IPS DF 6.9 (cell line): ENCODE data around the gene POLR1A.

Experiments
- DNase-seq: peaks from one replicate; pipeline ENCODE4 v3.0.0-alpha.2; 2013; ENCODE audit warnings: low read depth, low spot score
- H3K27ac ChIP-seq: one replicate; pipeline ENCODE4 v1.5.1; 2013; ENCODE audit warnings: low read length, control low read depth
- H3K27me3 ChIP-seq: 2 replicates; pipeline ENCODE4 v1.6.1; 2013; ENCODE audit warnings: mild to moderate bottlenecking, low read length; ENCODE audit not compliant: control insufficient read depth, insufficient read depth
- H3K36me3 ChIP-seq: 2 replicates; pipeline ENCODE4 v1.6.1; 2013; ENCODE audit warnings: low read length; ENCODE audit not compliant: control insufficient read depth, insufficient read depth
- H3K4me1 ChIP-seq: 2 replicates; pipeline ENCODE4 v1.6.1; 2013; ENCODE audit warnings: low read length; ENCODE audit not compliant: control insufficient read depth, insufficient read depth
- H3K4me3 ChIP-seq: 2 replicates; pipeline ENCODE4 v1.5.1; 2013; ENCODE audit warnings: mild to moderate bottlenecking, low read length
- H3K9me3 ChIP-seq: 2 replicates; pipeline ENCODE4 v1.6.1; 2013; ENCODE audit warnings: low read length, inconsistent platforms; ENCODE audit not compliant: control insufficient read depth, insufficient read depth
- WGBS: extraction: QIAGEN DNeasy Blood & Tissue Kit; methylation state at CpG from one replicate; pipeline ENCODE4 v1.1.7; 2013; ENCODE audit warnings: mixed read lengths, missing lambda C conversion rate; ENCODE audit not compliant: insufficient read length, insufficient coverage; 5-methylcytosine and 5-hydroxymethylcytosine counted together

POLR1A gene

DNA sequence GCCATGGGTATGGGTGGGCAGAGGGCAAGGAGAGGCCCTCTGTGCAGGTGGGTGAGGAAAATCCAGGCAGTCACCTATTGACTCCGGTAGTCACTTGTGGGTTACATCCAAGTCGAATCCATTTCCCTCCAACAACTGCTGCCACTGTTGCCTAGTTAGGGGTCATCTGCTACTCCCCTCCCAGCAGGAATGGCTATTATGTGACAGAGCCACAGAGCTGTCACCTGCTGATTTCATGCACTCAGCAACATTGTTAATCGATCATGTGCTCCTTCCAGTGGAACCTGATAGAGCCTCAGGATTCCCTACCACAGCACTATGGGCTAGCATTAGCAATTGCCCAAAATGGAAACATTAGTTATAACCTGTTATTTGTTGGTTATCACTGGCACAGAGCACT, 31.4 kb downstream of the POLR1A start:
- no peaks in the 10 kb centered on the region for H3K27me3 ChIP-seq
- H3K27ac ChIP-seq: no peak overlapping the region
- no peaks in the 10 kb centered on the region for H3K9me3 ChIP-seq
- H3K36me3 ChIP-seq: peaks cover 47% of the 10 kb centered on the region
- WGBS: no CpG with 5 or more reads among the region's 3 CpGs
- DNase-seq: no peak
- H3K4me3 ChIP-seq: no peak overlapping the region
- no peaks in the 10 kb centered on the region for H3K4me1 ChIP-seq

DNA sequence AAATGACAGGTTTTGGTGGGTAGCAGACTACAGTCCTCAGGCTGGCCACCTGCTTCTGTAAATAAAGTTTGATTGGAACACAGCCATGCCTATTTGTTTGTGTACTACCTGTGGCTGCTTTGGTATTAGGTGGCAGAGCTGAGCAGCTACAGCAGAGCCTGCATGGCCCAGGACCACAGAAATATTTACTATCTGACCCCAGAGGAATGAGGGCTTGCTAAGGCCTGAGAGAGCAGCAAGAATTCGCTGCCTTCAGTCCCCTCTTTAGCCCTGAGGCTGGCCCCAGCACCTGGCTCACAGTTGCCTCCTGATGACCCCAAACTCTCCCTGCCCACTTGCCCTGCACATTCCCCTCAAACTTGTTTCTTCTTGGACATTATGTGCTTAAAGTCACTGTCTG, 32.5 kb downstream of the POLR1A start:
- no peak overlapping the region for H3K27ac ChIP-seq
- no CpG with 5 or more reads among the region's 1 CpG for WGBS
- no peak for DNase-seq
- no peaks in the 10 kb centered on the region for H3K9me3 ChIP-seq
- no peak overlapping the region for H3K4me3 ChIP-seq
- H3K27me3 ChIP-seq: no peaks in the 10 kb centered on the region
- peaks cover 43% of the 10 kb centered on the region for H3K36me3 ChIP-seq
- no peaks in the 10 kb centered on the region for H3K4me1 ChIP-seq

DNA sequence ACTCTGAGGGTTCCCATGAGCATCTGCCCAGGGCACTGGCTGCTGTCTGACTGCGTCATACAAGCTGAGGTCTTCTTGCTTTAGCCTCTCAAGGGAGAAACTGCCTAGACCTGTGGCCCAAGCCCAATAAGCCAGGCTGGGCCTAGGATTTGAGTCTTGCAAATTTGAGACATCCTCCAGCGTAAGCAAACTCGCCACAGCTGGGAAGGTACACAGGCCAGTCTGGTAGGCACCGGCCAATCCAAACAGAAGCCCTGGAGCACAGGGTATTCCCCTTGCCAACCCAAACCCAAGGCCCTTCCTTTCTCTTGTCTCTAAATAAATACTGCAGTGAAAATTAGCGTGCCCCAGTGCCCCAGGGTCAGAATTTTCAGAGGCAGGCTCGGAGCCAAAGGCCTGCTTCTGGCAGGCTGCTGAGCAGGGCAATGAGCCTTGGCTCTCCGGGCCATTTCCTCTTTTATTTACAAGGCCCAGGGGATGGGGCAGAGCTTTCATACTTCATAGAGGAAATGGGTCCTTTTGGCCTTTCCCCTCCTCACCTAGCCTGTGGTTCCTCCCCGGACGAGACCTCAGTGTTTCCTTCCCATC, 33.3 kb downstream of the POLR1A start:
- Histone ChIP-seq H3K9me3 (no peaks in the 10 kb centered on the region), H3K27me3 (no peaks in the 10 kb centered on the region), H3K27ac (no peak overlapping the region), H3K36me3 (peaks cover 39% of the 10 kb centered on the region), H3K4me1 (no peaks in the 10 kb centered on the region), H3K4me3 (no peak overlapping the region)
- WGBS: no CpG with 5 or more reads among the region's 9 CpGs
- no peak for DNase-seq

DNA sequence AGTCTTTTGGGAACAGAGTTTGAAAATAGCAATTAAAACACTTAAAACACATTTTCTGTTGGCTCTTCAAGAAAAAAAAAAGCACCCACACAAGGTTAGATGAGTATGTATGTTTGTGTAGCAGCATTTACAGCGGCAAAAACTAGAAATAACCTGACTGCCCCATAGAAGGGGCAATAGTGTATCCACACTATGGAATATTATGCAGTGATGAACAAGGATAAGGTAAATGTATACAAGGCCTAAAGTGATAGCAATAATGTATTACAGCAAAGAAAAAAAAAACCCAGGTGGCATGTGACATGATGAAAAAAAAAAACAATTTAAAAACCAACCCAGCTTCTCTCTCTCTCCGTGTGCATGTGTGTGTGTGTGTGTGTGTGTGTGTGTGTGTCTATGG, 34.8 kb downstream of the POLR1A start:
- DNase-seq: no peak
- WGBS: no CpG with 5 or more reads among the region's 2 CpGs

DNA sequence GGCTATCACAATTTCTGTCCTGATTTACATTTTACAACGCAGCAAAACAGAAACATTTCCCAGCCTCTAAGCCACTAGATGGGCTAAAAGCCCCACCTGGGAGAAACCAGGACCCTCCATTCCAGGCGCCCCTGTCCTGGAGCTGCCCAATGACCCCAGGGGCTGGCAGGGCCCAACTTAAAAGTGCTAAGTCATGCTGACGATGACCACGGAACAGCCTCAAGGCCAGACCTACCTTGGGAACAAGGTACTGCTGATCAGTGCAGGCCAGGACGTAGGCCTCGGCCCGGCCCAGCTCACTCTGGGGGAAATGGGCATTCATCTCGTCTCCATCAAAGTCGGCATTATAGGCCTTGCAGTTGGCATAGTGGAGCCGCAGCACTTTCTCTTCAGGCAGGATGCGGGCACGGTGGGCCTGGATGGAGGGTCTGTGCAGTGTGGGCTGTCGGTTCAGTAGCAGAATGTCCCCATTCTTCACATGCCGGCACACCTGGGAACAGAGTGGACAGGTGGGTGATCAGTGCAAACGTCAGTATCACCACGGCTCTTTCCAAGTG, 35.8 kb downstream of the POLR1A start:
- Histone ChIP-seq H3K4me1 (no peaks in the 10 kb centered on the region), H3K27me3 (no peaks in the 10 kb centered on the region), H3K27ac (no peak overlapping the region), H3K36me3 (peaks cover 32% of the 10 kb centered on the region), H3K4me3 (no peak overlapping the region), H3K9me3 (no peaks in the 10 kb centered on the region)
- no CpG with 5 or more reads among the region's 16 CpGs for WGBS
- DNase-seq: no peak

More for the DNA sequence above, 34.8 kb downstream of the POLR1A start:
- H3K27me3 ChIP-seq: no peaks in the 10 kb centered on the region
- H3K27ac ChIP-seq: no peak overlapping the region
- no peaks in the 10 kb centered on the region for H3K4me1 ChIP-seq
- peaks cover 31% of the 10 kb centered on the region for H3K36me3 ChIP-seq
- H3K9me3 ChIP-seq: no peaks in the 10 kb centered on the region
- no peak overlapping the region for H3K4me3 ChIP-seq

DNA sequence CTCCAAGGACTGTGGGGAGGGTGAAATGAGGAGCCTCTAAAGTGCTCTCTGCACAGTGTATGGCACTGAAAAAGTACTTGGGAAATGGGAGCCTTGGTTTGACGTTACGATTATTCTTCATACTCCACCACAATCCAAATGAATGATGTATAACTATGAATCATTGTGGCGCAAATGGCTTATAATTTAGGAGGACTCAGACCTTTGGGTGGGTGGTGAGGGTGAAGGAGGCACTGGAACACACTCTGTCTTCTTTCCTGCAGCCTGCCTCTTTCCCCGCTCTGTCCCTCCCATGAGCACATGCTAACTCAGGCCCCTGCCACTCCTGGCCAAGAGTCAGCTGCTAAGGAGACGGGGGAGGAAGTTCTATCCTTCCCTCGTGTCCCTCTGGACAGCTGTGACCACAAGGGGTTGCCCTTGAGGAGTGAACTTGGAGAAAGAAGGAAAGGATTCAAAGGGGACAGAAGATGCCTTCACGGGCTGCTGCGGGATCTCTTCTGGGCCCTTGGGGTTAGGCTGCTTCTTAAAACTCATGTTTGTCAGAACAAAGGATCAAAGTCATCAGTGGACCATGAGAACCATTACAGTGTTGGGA, 36.5 kb downstream of the POLR1A start:
- Histone ChIP-seq H3K4me3 (no peak overlapping the region), H3K27ac (no peak overlapping the region), H3K36me3 (peaks cover 28% of the 10 kb centered on the region), H3K9me3 (no peaks in the 10 kb centered on the region), H3K4me1 (no peaks in the 10 kb centered on the region), H3K27me3 (no peaks in the 10 kb centered on the region)
- WGBS: no CpG with 5 or more reads among the region's 8 CpGs
- DNase-seq: no peak

DNA sequence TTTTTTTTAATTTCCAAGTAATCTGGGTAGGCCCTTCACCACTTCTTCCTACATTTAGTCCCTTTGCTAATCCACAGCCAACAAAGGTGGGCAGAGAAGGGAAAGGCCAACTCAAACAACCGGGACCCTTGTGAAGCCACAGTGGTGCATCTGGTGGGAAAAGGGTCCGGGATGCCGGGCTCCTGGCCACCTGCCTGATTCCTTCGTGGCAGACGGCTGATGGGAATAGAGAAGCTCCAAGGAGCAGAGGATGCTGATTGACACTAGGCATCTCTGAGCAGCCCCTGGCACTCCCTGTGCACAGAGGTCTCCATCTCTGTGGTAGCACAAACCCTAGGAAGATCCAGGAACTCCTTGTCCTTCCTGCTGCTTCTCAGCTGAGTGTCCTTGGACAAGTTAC, 37.0 kb downstream of the POLR1A start:
- Histone ChIP-seq H3K4me3 (no peak overlapping the region), H3K27ac (no peak overlapping the region), H3K9me3 (no peaks in the 10 kb centered on the region), H3K4me1 (no peaks in the 10 kb centered on the region), H3K36me3 (peaks cover 25% of the 10 kb centered on the region), H3K27me3 (no peaks in the 10 kb centered on the region)
- no CpG with 5 or more reads among the region's 5 CpGs for WGBS
- DNase-seq: no peak

DNA sequence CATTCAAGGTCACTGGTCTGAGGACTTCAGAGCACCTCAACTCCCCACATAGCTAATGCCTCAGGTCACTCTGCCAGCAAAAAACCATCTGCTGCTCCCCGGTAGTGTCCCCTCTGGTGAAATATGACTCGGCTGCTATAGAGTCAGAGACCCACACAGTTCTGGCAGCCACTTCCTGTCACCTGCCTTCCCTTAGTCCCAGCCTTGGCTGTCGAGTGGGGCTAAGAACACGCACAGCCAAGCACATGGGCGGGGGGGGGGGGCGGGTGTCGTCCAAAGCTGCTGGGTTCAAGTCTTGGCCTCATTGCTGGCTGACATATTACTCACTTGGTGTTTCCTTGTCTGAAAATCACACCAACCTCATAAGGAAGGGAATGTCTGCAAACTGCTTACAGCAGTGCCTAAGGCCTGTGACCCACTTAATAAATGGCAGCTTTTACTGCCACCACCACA, 37.5 kb downstream of the POLR1A start:
- H3K27ac ChIP-seq: no peak overlapping the region

DNA sequence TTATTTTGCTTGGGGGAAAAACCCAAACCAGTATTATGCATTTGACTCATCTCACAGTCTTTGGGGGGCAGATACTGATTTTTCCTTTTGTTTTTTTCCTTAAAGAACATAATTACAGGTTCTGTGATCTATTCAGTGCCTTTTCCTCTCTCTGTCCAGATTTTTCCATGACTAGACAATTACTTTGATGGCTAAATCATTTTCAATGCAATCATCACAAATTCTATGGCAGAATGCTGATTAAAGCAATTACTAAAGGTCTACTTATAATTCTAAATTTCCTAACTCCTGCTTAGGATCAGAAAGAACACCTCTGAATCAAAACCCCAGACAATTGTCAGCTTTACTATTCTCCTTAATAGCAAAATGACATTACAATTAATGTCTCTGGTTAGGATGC, 38.8 kb downstream of the POLR1A start:
- Histone ChIP-seq H3K36me3 (peaks cover 19% of the 10 kb centered on the region), H3K4me1 (no peaks in the 10 kb centered on the region), H3K9me3 (no peaks in the 10 kb centered on the region), H3K4me3 (no peak overlapping the region), H3K27me3 (no peaks in the 10 kb centered on the region), H3K27ac (no peak overlapping the region)
- DNase-seq: no peak

More for the DNA sequence above, 37.5 kb downstream of the POLR1A start:
- Histone ChIP-seq H3K36me3 (peaks cover 20% of the 10 kb centered on the region), H3K4me1 (no peaks in the 10 kb centered on the region), H3K4me3 (no peak overlapping the region), H3K27me3 (no peaks in the 10 kb centered on the region), H3K9me3 (no peaks in the 10 kb centered on the region)
- DNase-seq: no peak
- no CpG with 5 or more reads among the region's 7 CpGs for WGBS

DNA sequence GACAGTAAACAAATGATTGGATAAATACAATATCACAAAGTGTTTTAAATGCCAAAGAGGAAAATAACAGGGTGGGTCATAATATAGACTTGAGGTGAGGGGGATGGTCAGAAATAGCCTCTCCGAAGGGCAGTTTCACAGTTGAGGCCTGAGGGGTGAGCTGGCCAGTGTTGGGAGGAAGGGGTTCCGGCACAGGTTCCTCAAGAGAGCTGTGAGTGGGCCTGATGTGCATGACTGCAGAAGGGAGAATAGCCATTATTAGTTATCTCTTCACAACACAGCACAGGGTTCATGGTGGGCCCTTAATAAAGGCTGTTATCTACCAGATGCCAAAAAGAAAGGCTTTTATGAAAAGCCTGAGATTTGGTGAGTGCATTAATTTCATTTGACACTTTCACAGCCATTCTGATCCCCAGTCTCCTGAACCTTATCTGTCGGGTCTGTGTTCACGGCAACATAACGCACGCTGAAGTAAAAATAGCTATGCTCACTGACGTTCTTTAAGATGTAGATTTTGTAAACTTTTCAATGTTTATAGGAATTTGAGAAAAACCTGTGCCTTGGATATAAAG, 39.6 kb downstream of the POLR1A start:
- Histone ChIP-seq H3K27ac (no peak overlapping the region), H3K9me3 (no peaks in the 10 kb centered on the region), H3K36me3 (peaks cover 19% of the 10 kb centered on the region), H3K4me3 (no peak overlapping the region), H3K27me3 (no peaks in the 10 kb centered on the region), H3K4me1 (no peaks in the 10 kb centered on the region)
- WGBS: no CpG with 5 or more reads among the region's 7 CpGs
- no peak for DNase-seq
